ENCODE measurements around the gene FAM184B.

GRCh38 chr4:17605236-17605635, 176.2 kb downstream of the FAM184B start:
- no peak for TF ChIP-seq CTCF (IDR thresholded peaks at IDR 0.05 in 4 of 5, conservative IDR thresholded peaks at IDR 0.05 in 1 of 5)
- no peak for TF ChIP-seq POLR2A (IDR thresholded peaks at IDR 0.05)

Data from gastrocnemius medialis (tissue), 4 donors.